Measurements from ENCODE around the gene PCDHGA1.
"Not testable (repeated sequence)": the region's sequence is repeated elsewhere in the genome, so short reads cannot be mapped to it uniquely, and the experiment has no call there.

The PCDHGA1 gene

GRCh38 chr5:141382469-141383294 is 52.4 kb downstream of the PCDHGA1 start, which contains the start of gene PCDHGA7:
Gene PCDHGA7 (plus strand): TSS chr5:141382742. CDS start chr5:141382900, 158 bp downstream.
- no peak for DNase-seq (ENCODE audit: low read depth in 2 of 2)

GRCh38 chr5:141383345-141383744 is 53.0 kb downstream of the PCDHGA1 start:
- no peak for DNase-seq (ENCODE audit: low read depth in 2 of 2)

GRCh38 chr5:141384471-141385267 is 54.4 kb downstream of the PCDHGA1 start:
- no peak for DNase-seq (ENCODE audit: low read depth in 2 of 2)

GRCh38 chr5:141387557-141388311 is 57.4 kb downstream of the PCDHGA1 start, which contains the start of gene PCDHGB4:
Gene PCDHGB4 (plus strand): TSS chr5:141387698. CDS start chr5:141387885, 187 bp downstream.
- not testable (repeated sequence) for DNase-seq (ENCODE audit: low read depth in 2 of 2)

- DNase-seq (ENCODE audit: low read depth in 2 of 2), result no peak
Observed at GRCh38 chr5:141388661-141389060, 58.3 kb downstream of the PCDHGA1 start.

GRCh38 chr5:141389153-141390042 is 59.1 kb downstream of the PCDHGA1 start:
- no peak for DNase-seq (ENCODE audit: low read depth in 2 of 2)

- no peak for DNase-seq (ENCODE audit: low read depth in 2 of 2)
Observed at GRCh38 chr5:141392429-141393198, 62.3 kb downstream of the PCDHGA1 start, which contains the start of gene PCDHGA8. Gene PCDHGA8 (plus strand): TSS chr5:141392633. CDS start chr5:141392814, 181 bp downstream.

GRCh38 chr5:141393267-141393666 is 63.0 kb downstream of the PCDHGA1 start:
- DNase-seq (ENCODE audit: low read depth in 2 of 2), result no peak

GRCh38 chr5:141394401-141395187 is 64.3 kb downstream of the PCDHGA1 start:
- not testable (repeated sequence) for DNase-seq (ENCODE audit: low read depth in 2 of 2)

GRCh38 chr5:141397756-141398551 is 67.6 kb downstream of the PCDHGA1 start, which contains the start of gene PCDHGB5:
Gene PCDHGB5 (plus strand): TSS chr5:141397947. CDS start chr5:141398128, 181 bp downstream.
- DNase-seq (ENCODE audit: low read depth in 2 of 2), result not testable (repeated sequence)

- no peak for DNase-seq (ENCODE audit: low read depth in 2 of 2)
Observed at GRCh38 chr5:141398608-141399007, 68.3 kb downstream of the PCDHGA1 start.

GRCh38 chr5:141399555-141400258 is 69.4 kb downstream of the PCDHGA1 start:
- no peak for DNase-seq (ENCODE audit: low read depth in 2 of 2)

GRCh38 chr5:141402553-141403243 is 72.4 kb downstream of the PCDHGA1 start, which contains the start of gene PCDHGA9:
Gene PCDHGA9 (plus strand): TSS chr5:141402778. CDS start chr5:141402953, 175 bp downstream.
- DNase-seq (ENCODE audit: low read depth in 2 of 2), result no peak

GRCh38 chr5:141403387-141403786 is 73.1 kb downstream of the PCDHGA1 start:
- no peak for DNase-seq (ENCODE audit: low read depth in 2 of 2)

- not testable (repeated sequence) for DNase-seq (ENCODE audit: low read depth in 2 of 2)
Observed at GRCh38 chr5:141407790-141408505, 77.6 kb downstream of the PCDHGA1 start, which contains the start of gene PCDHGB6. Gene PCDHGB6 (plus strand): TSS chr5:141408021. CDS start chr5:141408203, 182 bp downstream.
